Measurements from ENCODE around the gene PRKAB2. TPM values are rescaled to one million over a fixed set of nuclear protein-coding genes. Genes with fewer than 3 reads are reported as not detected.
"Not testable (repeated sequence)": the region's sequence is repeated elsewhere in the genome, so short reads cannot be mapped to it uniquely, and the experiment has no call there.

The PRKAB2 gene
- total RNA-seq, 1 experiment from 2014 or later: 17.8 TPM

GRCh38 chr1:147162093-147162492 is 10.2 kb downstream of the PRKAB2 start:
- H2BK15ac ChIP-seq (ENCODE audit: low read depth, low read length): no peak overlapping the region
- no peak overlapping the region for H3K18ac ChIP-seq (ENCODE audit: insufficient read length, low read depth, low read length)
- H3K4ac ChIP-seq (ENCODE audit: low read depth, low read length): no peak overlapping the region
- H3K4me3 Mint-ChIP-seq: no peak overlapping the region
- H2AFZ ChIP-seq (ENCODE audit: low read length): no peak overlapping the region
- H2BK20ac ChIP-seq (ENCODE audit: low read depth, low read length, poor library complexity, severe bottlenecking): no peak overlapping the region
- H3K27ac ChIP-seq (ENCODE audit: insufficient read length, low read depth, low read length): no peak overlapping the region
- H3T11ph ChIP-seq (ENCODE audit: low read length): no peak overlapping the region
- peaks cover 20 to 78% (median 70%) of the 10 kb centered on the region in 3 experiments; a peak in 6 of 7 replicates for H3K36me3 Mint-ChIP-seq (ENCODE audit: insufficient read depth in 1 of 3, low read depth in 3 of 3)
- H4K91ac ChIP-seq (ENCODE audit: insufficient read length, low read depth, low read length): no peak overlapping the region
- no peak for DNase-seq
- no peak overlapping the region for H3K56ac ChIP-seq (ENCODE audit: insufficient read length, low read depth, low read length)
- no peak overlapping the region for H3K9ac ChIP-seq (ENCODE audit: extremely low read depth, insufficient read length, low read length)
- no peaks in the 10 kb centered on the region for H4K20me1 ChIP-seq (ENCODE audit: control insufficient read depth, insufficient read depth, insufficient read length)
- H4K8ac ChIP-seq (replicated peaks; ENCODE audit: insufficient read length, low read depth, low read length): no peak overlapping the region
- H3K27me3 ChIP-seq (ENCODE audit: insufficient read depth, low read length): no peaks in the 10 kb centered on the region
- no peaks in the 10 kb centered on the region for H3K79me2 ChIP-seq (ENCODE audit: insufficient read depth, low read length)
- no peak overlapping the region for H3K14ac ChIP-seq (ENCODE audit: insufficient read depth, low read length)
- no peak overlapping the region for H3K23ac ChIP-seq (ENCODE audit: insufficient read length, low read depth, low read length)
- no peak overlapping the region for H2AK5ac ChIP-seq (ENCODE audit: insufficient read length, low read length)
- no peaks in the 10 kb centered on the region for H3K9me3 Mint-ChIP-seq
- H2BK12ac ChIP-seq (ENCODE audit: insufficient read length, low read depth, low read length): no peak overlapping the region
- TF ChIP-seq CTCF (conservative IDR thresholded peaks at IDR 0.05): no peak
- no peak overlapping the region for H3K4me2 ChIP-seq (ENCODE audit: insufficient read depth, insufficient read length, low read length)
- H3K4me1 ChIP-seq (ENCODE audit: insufficient read depth, low read length): no peaks in the 10 kb centered on the region
- H3K27ac Mint-ChIP-seq: no peak overlapping the region
- no peaks in the 10 kb centered on the region for H3K27me3 Mint-ChIP-seq (ENCODE audit: low read depth)
- no peak overlapping the region for H2BK120ac ChIP-seq (ENCODE audit: low read depth, low read length, poor library complexity, severe bottlenecking)
- H3K79me1 ChIP-seq (ENCODE audit: insufficient read depth, low read depth, low read length, poor library complexity, severe bottlenecking): no peaks in the 10 kb centered on the region
- H2BK5ac ChIP-seq (ENCODE audit: insufficient read length, low read length): no peak overlapping the region
- no peaks in the 10 kb centered on the region for H3K4me1 Mint-ChIP-seq
- no peak overlapping the region for H4K5ac ChIP-seq (ENCODE audit: insufficient read length, low read depth, low read length)
- H3K23me2 ChIP-seq (ENCODE audit: insufficient read length, low read depth, low read length, poor library complexity, severe bottlenecking): no peaks in the 10 kb centered on the region
- H3K9me3 ChIP-seq (ENCODE audit: control insufficient read depth, low read depth, low read length): no peaks in the 10 kb centered on the region

DNA sequence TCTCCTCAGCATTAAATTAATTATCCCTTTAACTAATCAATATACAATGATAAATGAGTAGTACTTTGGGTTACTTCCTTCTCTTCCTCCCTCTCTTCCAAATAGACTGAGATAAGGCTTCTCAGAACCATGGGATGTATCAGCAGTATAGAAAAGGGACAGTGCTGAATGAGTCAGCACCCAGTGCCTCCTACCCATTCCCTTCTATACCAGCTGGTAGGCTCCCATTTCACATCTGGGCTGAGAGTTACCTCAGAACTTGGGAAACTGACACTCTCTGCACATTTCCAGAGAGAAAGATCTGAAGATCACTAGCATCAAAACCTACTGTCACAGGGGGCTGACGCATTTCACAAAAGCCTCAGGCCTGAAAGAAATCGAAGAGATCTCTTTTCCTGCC is 15.2 kb downstream of the PRKAB2 start:
- not testable (repeated sequence) for H3K79me2 ChIP-seq (ENCODE audit: insufficient read depth, low read length); H3K4ac ChIP-seq (ENCODE audit: low read depth, low read length); H3K9ac ChIP-seq (ENCODE audit: extremely low read depth, insufficient read length, low read length); H3K4me1 ChIP-seq (ENCODE audit: insufficient read depth, low read length); H2BK20ac ChIP-seq (ENCODE audit: low read depth, low read length, poor library complexity, severe bottlenecking); H2BK15ac ChIP-seq (ENCODE audit: low read depth, low read length); H3K4me1 Mint-ChIP-seq; H3K27me3 Mint-ChIP-seq (ENCODE audit: low read depth); H3K79me1 ChIP-seq (ENCODE audit: insufficient read depth, low read depth, low read length, poor library complexity, severe bottlenecking); H2AK5ac ChIP-seq (ENCODE audit: insufficient read length, low read length); H3K27ac Mint-ChIP-seq; H2AFZ ChIP-seq (ENCODE audit: low read length); H4K20me1 ChIP-seq (ENCODE audit: control insufficient read depth, insufficient read depth, insufficient read length); H3K27ac ChIP-seq (ENCODE audit: insufficient read length, low read depth, low read length); H3K4me2 ChIP-seq (ENCODE audit: insufficient read depth, insufficient read length, low read length); H3K27me3 ChIP-seq (ENCODE audit: insufficient read depth, low read length); H3K14ac ChIP-seq (ENCODE audit: insufficient read depth, low read length); H3K23ac ChIP-seq (ENCODE audit: insufficient read length, low read depth, low read length); H3K9me3 ChIP-seq (ENCODE audit: control insufficient read depth, low read depth, low read length); H2BK12ac ChIP-seq (ENCODE audit: insufficient read length, low read depth, low read length); H3K56ac ChIP-seq (ENCODE audit: insufficient read length, low read depth, low read length); DNase-seq; H3T11ph ChIP-seq (ENCODE audit: low read length); H3K9me3 Mint-ChIP-seq; H4K5ac ChIP-seq (ENCODE audit: insufficient read length, low read depth, low read length); H2BK5ac ChIP-seq (ENCODE audit: insufficient read length, low read length); H4K8ac ChIP-seq (replicated peaks; ENCODE audit: insufficient read length, low read depth, low read length); H3K23me2 ChIP-seq (ENCODE audit: insufficient read length, low read depth, low read length, poor library complexity, severe bottlenecking); H3K18ac ChIP-seq (ENCODE audit: insufficient read length, low read depth, low read length); H2BK120ac ChIP-seq (ENCODE audit: low read depth, low read length, poor library complexity, severe bottlenecking); H3K4me3 Mint-ChIP-seq; H4K91ac ChIP-seq (ENCODE audit: insufficient read length, low read depth, low read length)
- H3K36me3 Mint-ChIP-seq (ENCODE audit: insufficient read depth in 1 of 3, low read depth in 3 of 3): peaks cover 5 to 48% (median 35%) of the 10 kb centered on the region in 3 experiments; a peak in 6 of 7 replicates
- no CpG with 5 or more reads among the region's 2 CpGs for WGBS (ENCODE audit: extremely low coverage, insufficient read length, low lambda C conversion rate)
